NCI-H1436 treated with DMSO at 0.1 percent for 48 hours (cell line): ENCODE measurements around the gene SLC6A19.

ENCODE experiments used
- DNase-seq: peaks from one replicate; lab custom pipeline; 2025; lab: John Stamatoyannopoulos, UW

SLC6A19 gene

GRCh38 chr5:1209896-1210776, 8.7 kb downstream of the SLC6A19 start:
- DNase-seq, result no peak

- DNase-seq, result no peak
These were observed 9.4 kb downstream of the SLC6A19 start for GRCh38 chr5:1210832-1211251.

- no peak for DNase-seq
These were observed 10.3 kb downstream of the SLC6A19 start for GRCh38 chr5:1211701-1212100.

GRCh38 chr5:1212271-1212670, 10.9 kb downstream of the SLC6A19 start:
- no peak for DNase-seq

- DNase-seq, result no peak
These were observed 11.5 kb downstream of the SLC6A19 start for GRCh38 chr5:1212881-1213280.

GRCh38 chr5:1213508-1214162, 12.2 kb downstream of the SLC6A19 start:
- no peak for DNase-seq

GRCh38 chr5:1214163-1214935, 13.0 kb downstream of the SLC6A19 start:
- no peak for DNase-seq

GRCh38 chr5:1214936-1215220, 13.5 kb downstream of the SLC6A19 start:
- DNase-seq, result peak; percentile 54

- DNase-seq, result no peak
These were observed 14.1 kb downstream of the SLC6A19 start for GRCh38 chr5:1215320-1216096.

- no peak for DNase-seq
These were observed 15.0 kb downstream of the SLC6A19 start for GRCh38 chr5:1216211-1216917.

- no peak for DNase-seq
These were observed 15.5 kb downstream of the SLC6A19 start for GRCh38 chr5:1216918-1217295.

- DNase-seq, result no peak
These were observed 16.3 kb downstream of the SLC6A19 start for GRCh38 chr5:1217596-1218206.

GRCh38 chr5:1218351-1219080, 17.1 kb downstream of the SLC6A19 start:
- no peak for DNase-seq

- no peak for DNase-seq
These were observed 17.8 kb downstream of the SLC6A19 start for GRCh38 chr5:1219098-1219767.

- no peak for DNase-seq
These were observed 18.3 kb downstream of the SLC6A19 start for GRCh38 chr5:1219768-1220100.

- no peak for DNase-seq
These were observed 19.0 kb downstream of the SLC6A19 start for GRCh38 chr5:1220351-1220750.

GRCh38 chr5:1220831-1221230, 19.4 kb downstream of the SLC6A19 start:
- no peak for DNase-seq

GRCh38 chr5:1221721-1222120, 20.3 kb downstream of the SLC6A19 start:
- DNase-seq, result no peak

GRCh38 chr5:1222147-1222546, 20.8 kb downstream of the SLC6A19 start:
- no peak for DNase-seq
